ENCODE data around the gene SPSB4.

SPSB4 gene

DNA sequence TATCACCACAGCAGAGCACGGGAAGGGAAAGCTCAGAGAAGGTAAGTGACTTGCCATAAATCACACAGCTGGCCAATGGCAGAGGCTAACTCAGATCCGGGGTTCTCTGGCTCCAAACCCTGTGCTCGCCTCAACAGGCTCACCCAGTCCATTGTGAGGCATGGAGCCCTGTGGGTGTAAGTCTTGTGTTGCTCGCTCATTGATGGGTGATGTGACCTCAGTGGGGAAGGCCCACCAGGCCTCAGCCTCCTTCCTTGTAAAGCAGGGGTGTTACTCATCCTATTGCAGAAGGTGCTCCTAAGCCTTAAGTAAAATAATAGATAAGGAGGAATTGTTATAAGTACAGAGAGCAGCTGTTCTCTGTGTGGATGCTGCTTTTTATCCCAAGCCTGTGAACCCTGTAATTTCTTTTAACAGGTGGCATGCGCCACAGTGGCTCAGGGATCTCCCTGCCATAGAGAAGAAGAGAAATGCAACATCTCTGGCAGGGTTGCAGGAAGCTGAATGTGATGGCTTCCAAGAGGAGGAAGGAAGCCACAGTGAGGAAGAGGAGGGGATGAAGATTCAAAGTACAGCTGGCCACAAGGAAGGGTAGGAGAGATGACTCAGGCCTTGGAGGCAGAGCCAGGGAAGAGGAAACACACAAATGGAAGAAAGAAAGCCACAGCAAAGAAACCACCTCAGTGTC is 30.9 kb upstream of the SPSB4 start:
- H3K9me3 ChIP-seq (ENCODE audit: control insufficient read depth in 2 of 2, low read length in 2 of 2): no peaks in the 10 kb centered on the region
- H3K4me3 ChIP-seq (ENCODE audit: low read length in 2 of 2): no peak overlapping the region
- H3K36me3 ChIP-seq (ENCODE audit: control insufficient read depth in 2 of 2, insufficient read depth in 2 of 2, low read length in 2 of 2): no peaks in the 10 kb centered on the region
- no peaks in the 10 kb centered on the region for H3K27me3 ChIP-seq (ENCODE audit: control insufficient read depth in 2 of 2, insufficient read depth in 2 of 2, low read length in 2 of 2)
- H3K4me1 ChIP-seq (ENCODE audit: control insufficient read depth in 2 of 2, insufficient read depth in 2 of 2, low read length in 2 of 2): no peaks in the 10 kb centered on the region
- H3K9ac ChIP-seq (ENCODE audit: low read depth in 1 of 2, low read length in 2 of 2): no peak overlapping the region
- no peak overlapping the region for H3K27ac ChIP-seq (ENCODE audit: low read depth in 2 of 2, low read length in 2 of 2)

DNA sequence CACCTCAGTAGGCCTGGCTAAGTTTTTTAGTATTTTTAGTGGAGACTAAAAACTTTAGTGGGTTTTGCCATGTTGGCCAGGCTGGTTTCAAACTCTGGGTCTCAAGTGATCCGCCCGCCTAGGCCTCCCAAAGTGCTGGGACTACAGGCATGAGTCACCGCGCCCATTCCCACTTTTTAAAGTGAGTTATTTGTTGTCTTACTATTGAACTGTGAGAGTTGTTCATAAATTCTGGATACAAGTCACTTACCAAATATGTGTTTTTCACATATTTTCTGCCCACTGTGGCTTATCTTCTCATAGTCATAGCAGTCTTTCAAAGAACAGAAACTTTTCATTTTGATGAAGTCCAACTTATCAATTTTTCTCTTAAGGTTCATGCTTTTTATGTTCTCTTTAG is 29.9 kb upstream of the SPSB4 start:
- no peaks in the 10 kb centered on the region for H3K9me3 ChIP-seq (ENCODE audit: control insufficient read depth in 2 of 2, low read length in 2 of 2)
- H3K4me3 ChIP-seq (ENCODE audit: low read length in 2 of 2): no peak overlapping the region
- no peaks in the 10 kb centered on the region for H3K4me1 ChIP-seq (ENCODE audit: control insufficient read depth in 2 of 2, insufficient read depth in 2 of 2, low read length in 2 of 2)
- H3K27ac ChIP-seq (ENCODE audit: low read depth in 2 of 2, low read length in 2 of 2): no peak overlapping the region
- H3K9ac ChIP-seq (ENCODE audit: low read depth in 1 of 2, low read length in 2 of 2): no peak overlapping the region
- no peaks in the 10 kb centered on the region for H3K36me3 ChIP-seq (ENCODE audit: control insufficient read depth in 2 of 2, insufficient read depth in 2 of 2, low read length in 2 of 2)
- no peaks in the 10 kb centered on the region for H3K27me3 ChIP-seq (ENCODE audit: control insufficient read depth in 2 of 2, insufficient read depth in 2 of 2, low read length in 2 of 2)

DNA sequence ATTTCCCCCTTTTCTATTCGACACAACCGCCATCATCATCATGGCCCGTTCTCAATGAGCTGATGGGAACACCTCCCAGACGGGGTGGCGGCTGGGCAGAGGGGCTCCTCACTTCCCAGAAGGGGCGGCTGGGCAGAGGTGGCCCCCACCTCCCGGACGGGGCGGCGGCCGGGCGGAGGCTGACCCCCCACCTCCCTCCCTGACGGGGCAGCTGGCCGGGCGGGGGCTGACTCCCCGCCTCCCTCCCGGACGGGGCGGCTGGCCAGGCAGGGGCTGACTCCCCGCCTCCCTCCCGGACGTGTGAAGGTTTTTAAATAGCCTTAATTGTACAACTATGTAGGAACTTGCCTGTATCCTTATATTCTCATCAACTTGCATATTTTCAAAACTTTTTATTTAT is 20.9 kb upstream of the SPSB4 start:
- no peaks in the 10 kb centered on the region for H3K9me3 ChIP-seq (ENCODE audit: control insufficient read depth in 2 of 2, low read length in 2 of 2)
- no peak overlapping the region for H3K9ac ChIP-seq (ENCODE audit: low read depth in 1 of 2, low read length in 2 of 2)
- no peaks in the 10 kb centered on the region for H3K27me3 ChIP-seq (ENCODE audit: control insufficient read depth in 2 of 2, insufficient read depth in 2 of 2, low read length in 2 of 2)
- H3K36me3 ChIP-seq (ENCODE audit: control insufficient read depth in 2 of 2, insufficient read depth in 2 of 2, low read length in 2 of 2): no peaks in the 10 kb centered on the region
- H3K27ac ChIP-seq (ENCODE audit: low read depth in 2 of 2, low read length in 2 of 2): no peak overlapping the region
- H3K4me1 ChIP-seq (ENCODE audit: control insufficient read depth in 2 of 2, insufficient read depth in 2 of 2, low read length in 2 of 2): no peaks in the 10 kb centered on the region
- H3K4me3 ChIP-seq (ENCODE audit: low read length in 2 of 2): no peak overlapping the region

DNA sequence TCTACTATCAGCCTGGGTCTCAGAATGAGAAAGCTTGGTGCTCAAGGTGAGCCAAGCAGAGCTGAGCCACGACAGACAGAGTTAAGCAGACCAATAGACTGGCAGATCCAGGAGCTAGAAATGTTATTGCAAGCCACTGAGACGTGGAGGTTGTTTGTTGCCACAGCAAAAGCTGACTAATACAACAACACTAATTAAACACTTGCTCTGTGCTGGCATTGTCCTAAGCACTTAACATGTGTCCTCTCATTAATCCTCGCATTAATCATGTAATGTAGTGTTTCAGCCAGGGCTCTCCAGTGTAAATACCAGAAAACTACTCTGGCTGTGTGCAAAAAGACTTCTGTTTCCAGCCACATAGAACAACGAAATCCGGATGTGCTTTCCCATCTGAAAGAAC is 11.6 kb upstream of the SPSB4 start:
- no peak overlapping the region for H3K4me3 ChIP-seq (ENCODE audit: low read length in 2 of 2)
- no peaks in the 10 kb centered on the region for H3K36me3 ChIP-seq (ENCODE audit: control insufficient read depth in 2 of 2, insufficient read depth in 2 of 2, low read length in 2 of 2)
- no peak overlapping the region for H3K27ac ChIP-seq (ENCODE audit: low read depth in 2 of 2, low read length in 2 of 2)
- H3K9me3 ChIP-seq (ENCODE audit: control insufficient read depth in 2 of 2, low read length in 2 of 2): no peaks in the 10 kb centered on the region
- H3K27me3 ChIP-seq (ENCODE audit: control insufficient read depth in 2 of 2, insufficient read depth in 2 of 2, low read length in 2 of 2): peaks cover 0 to 4% of the 10 kb centered on the region in 2 donors
- no peak overlapping the region for H3K9ac ChIP-seq (ENCODE audit: low read depth in 1 of 2, low read length in 2 of 2)
- H3K4me1 ChIP-seq (ENCODE audit: control insufficient read depth in 2 of 2, insufficient read depth in 2 of 2, low read length in 2 of 2): no peaks in the 10 kb centered on the region

DNA sequence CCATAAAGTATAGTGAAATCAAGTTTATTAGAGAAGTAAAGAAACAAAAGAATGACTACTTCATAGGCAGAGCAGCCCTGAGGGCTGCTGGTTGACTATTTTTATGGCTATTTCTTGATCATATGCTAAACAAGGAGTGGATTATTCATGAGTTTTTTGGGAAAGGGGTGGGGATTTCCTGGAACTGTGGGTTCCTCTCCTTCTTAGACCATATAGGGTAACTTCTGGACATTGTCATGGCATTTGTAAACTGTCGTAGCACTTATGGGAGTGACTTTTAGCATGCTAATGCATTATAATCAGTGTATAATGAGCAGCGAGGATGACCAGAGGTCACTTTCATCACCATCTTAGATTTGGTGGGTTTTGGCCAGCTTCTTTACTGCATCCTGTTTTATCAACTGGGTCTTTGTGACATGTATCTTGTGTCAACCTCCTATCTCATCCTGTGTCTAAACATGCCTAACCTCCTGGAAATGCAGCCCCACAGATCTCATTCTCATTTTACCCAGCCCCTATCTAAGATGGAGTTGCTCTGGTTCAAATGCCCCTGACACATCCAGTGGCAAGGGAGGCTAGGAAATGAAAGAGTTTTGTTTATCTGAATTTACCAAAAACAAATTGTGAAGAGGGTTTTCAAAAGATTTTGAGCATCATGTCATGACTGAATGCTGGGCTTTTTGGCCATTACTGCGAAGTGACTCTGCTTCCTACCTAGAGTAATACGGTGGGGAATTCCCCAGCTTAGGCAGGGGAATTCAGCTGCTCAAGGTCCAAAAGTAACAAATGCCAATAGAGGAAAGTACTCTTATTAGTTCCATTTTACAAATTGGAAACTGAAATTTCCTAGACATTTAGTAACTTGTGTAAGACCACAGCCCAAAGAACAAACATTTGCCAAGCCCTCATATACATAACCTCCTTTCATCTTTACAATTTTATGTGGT is 6.2 kb upstream of the SPSB4 start:
- no peak overlapping the region for H3K27ac ChIP-seq (ENCODE audit: low read depth in 2 of 2, low read length in 2 of 2)
- H3K36me3 ChIP-seq (ENCODE audit: control insufficient read depth in 2 of 2, insufficient read depth in 2 of 2, low read length in 2 of 2): no peaks in the 10 kb centered on the region
- no peaks in the 10 kb centered on the region for H3K4me1 ChIP-seq (ENCODE audit: control insufficient read depth in 2 of 2, insufficient read depth in 2 of 2, low read length in 2 of 2)
- H3K9ac ChIP-seq (ENCODE audit: low read depth in 1 of 2, low read length in 2 of 2): no peak overlapping the region
- H3K9me3 ChIP-seq (ENCODE audit: control insufficient read depth in 2 of 2, low read length in 2 of 2): no peaks in the 10 kb centered on the region
- H3K4me3 ChIP-seq (ENCODE audit: low read length in 2 of 2): no peak overlapping the region
- H3K27me3 ChIP-seq (ENCODE audit: control insufficient read depth in 2 of 2, insufficient read depth in 2 of 2, low read length in 2 of 2): peaks cover 4 to 6% of the 10 kb centered on the region in 2 donors

DNA sequence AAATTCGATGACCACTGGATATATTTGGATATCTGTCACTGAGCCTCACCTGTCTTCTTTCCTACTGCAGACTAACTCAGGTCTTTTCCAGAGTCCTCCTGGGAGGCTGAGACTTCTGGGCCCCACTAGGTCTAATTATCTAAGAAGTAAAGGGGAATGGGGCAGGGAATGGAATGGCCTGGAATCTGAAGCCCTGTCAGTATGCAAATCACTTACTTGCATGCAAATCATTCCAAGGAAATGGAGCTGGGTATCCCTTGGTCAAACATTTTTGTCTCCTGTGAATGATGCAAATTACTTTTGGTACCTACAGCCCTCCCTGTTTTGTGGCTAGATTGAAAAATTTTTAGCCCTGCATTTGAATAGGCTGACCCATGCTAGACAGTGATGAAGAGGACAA is 5.3 kb upstream of the SPSB4 start:
- Histone ChIP-seq H3K36me3 (ENCODE audit: control insufficient read depth in 2 of 2, insufficient read depth in 2 of 2, low read length in 2 of 2) (no peaks in the 10 kb centered on the region), H3K4me1 (ENCODE audit: control insufficient read depth in 2 of 2, insufficient read depth in 2 of 2, low read length in 2 of 2) (no peaks in the 10 kb centered on the region), H3K27me3 (ENCODE audit: control insufficient read depth in 2 of 2, insufficient read depth in 2 of 2, low read length in 2 of 2) (peaks cover 6 to 11% of the 10 kb centered on the region in 2 donors), H3K9ac (ENCODE audit: low read depth in 1 of 2, low read length in 2 of 2) (no peak overlapping the region), H3K27ac (ENCODE audit: low read depth in 2 of 2, low read length in 2 of 2) (no peak overlapping the region), H3K9me3 (ENCODE audit: control insufficient read depth in 2 of 2, low read length in 2 of 2) (no peaks in the 10 kb centered on the region), H3K4me3 (ENCODE audit: low read length in 2 of 2) (no peak overlapping the region)

DNA sequence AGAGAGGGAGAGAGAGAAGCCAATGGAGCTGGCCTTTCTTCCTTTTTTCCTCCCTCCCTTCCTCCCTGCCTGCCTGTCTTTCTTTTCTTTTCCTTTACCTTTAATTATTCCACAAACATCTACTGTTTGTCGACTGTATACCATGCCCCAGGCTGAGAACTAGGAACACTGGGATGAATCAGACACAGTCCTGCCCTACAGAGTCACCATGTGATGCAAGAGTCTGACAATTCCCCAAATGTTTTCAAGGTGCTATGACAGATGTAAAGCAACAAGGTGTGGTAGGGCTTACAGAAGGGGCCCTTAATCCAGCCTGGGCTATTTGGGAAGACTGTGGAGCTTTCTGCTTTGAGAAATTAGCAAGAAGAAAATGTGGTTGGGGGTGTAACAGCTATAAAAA is 4.0 kb upstream of the SPSB4 start:
- H3K9ac ChIP-seq (ENCODE audit: low read depth in 1 of 2, low read length in 2 of 2): no peak overlapping the region
- H3K36me3 ChIP-seq (ENCODE audit: control insufficient read depth in 2 of 2, insufficient read depth in 2 of 2, low read length in 2 of 2): no peaks in the 10 kb centered on the region
- H3K27ac ChIP-seq (ENCODE audit: low read depth in 2 of 2, low read length in 2 of 2): no peak overlapping the region
- peaks cover 11 to 15% of the 10 kb centered on the region in 2 donors for H3K27me3 ChIP-seq (ENCODE audit: control insufficient read depth in 2 of 2, insufficient read depth in 2 of 2, low read length in 2 of 2)
- peaks cover 0 to 2% of the 10 kb centered on the region in 2 donors for H3K4me1 ChIP-seq (ENCODE audit: control insufficient read depth in 2 of 2, insufficient read depth in 2 of 2, low read length in 2 of 2)
- no peaks in the 10 kb centered on the region for H3K9me3 ChIP-seq (ENCODE audit: control insufficient read depth in 2 of 2, low read length in 2 of 2)
- no peak overlapping the region for H3K4me3 ChIP-seq (ENCODE audit: low read length in 2 of 2)

DNA sequence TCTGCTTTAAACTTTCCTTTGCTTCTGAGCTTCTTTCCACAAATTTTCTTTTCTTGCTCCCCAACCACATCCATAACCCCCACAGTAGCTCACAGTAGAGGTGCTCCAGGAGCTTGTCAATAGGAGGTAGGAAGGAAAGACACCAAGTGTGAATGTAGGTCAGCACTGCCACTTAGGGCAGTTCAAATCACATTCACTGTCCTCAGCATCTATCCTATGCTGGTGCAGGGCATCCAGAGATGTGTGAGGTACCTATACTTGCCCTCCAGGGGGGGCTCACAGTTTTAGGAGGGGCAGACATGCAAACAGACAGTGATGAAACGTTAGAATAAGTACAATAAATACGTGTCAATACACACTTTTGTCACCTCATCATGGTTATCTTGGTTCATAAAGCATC is 1.5 kb upstream of the SPSB4 start:
- peaks cover 14 to 22% of the 10 kb centered on the region in 2 donors for H3K27me3 ChIP-seq (ENCODE audit: control insufficient read depth in 2 of 2, insufficient read depth in 2 of 2, low read length in 2 of 2)

DNA sequence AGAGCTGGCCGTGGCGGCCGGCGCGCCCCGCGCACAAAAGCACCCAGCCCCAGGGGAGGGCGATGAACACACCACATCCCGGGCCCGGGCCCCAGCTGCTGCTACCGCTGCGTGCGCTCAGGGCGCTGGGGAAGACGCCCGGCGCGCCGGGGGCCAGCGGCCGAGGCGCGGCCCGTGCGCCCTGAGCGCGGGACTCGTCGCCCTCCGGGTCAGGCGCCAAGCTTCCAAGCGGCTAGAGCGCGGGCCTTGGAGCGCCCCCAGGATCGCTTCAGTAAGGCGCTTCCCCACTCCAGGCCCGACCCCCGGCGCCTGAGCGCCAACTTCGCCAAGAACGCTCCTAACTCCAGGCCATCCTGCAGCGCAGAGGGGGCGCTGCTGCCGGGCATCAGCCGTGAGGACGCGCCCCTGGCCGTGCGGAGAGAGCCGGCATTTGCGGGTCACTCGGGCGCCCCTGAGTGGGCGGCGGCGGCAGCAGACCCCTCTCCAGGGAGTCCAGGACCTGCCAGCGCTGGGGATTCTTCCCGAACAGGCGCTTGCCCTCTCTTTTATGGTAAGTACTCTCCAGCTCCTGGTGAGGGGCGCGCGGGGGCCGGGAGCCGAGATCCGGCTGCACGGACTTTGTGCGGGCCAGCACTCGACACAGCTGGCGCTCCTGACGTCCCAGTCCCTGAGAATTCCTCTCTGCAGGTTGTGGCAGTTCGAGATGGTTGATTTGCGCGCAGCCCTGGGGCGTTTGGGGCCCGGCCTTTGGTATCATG is 475 bp downstream of the SPSB4 start:
- peaks cover 14 to 22% of the 10 kb centered on the region in 2 donors for H3K27me3 ChIP-seq (ENCODE audit: control insufficient read depth in 2 of 2, insufficient read depth in 2 of 2, low read length in 2 of 2)
- H3K27ac ChIP-seq (ENCODE audit: low read depth in 2 of 2, low read length in 2 of 2): no peak overlapping the region
- H3K9ac ChIP-seq (ENCODE audit: low read depth in 1 of 2, low read length in 2 of 2): no peak overlapping the region
- H3K4me1 ChIP-seq (ENCODE audit: control insufficient read depth in 2 of 2, insufficient read depth in 2 of 2, low read length in 2 of 2): peaks cover 0 to 2% of the 10 kb centered on the region in 2 donors
- no peaks in the 10 kb centered on the region for H3K9me3 ChIP-seq (ENCODE audit: control insufficient read depth in 2 of 2, low read length in 2 of 2)
- no peak overlapping the region for H3K4me3 ChIP-seq (ENCODE audit: low read length in 2 of 2)
- no peaks in the 10 kb centered on the region for H3K36me3 ChIP-seq (ENCODE audit: control insufficient read depth in 2 of 2, insufficient read depth in 2 of 2, low read length in 2 of 2)

More for the DNA sequence above, 1.5 kb upstream of the SPSB4 start:
- no peak overlapping the region for H3K9ac ChIP-seq (ENCODE audit: low read depth in 1 of 2, low read length in 2 of 2)
- H3K4me3 ChIP-seq (ENCODE audit: low read length in 2 of 2): no peak overlapping the region
- peaks cover 0 to 2% of the 10 kb centered on the region in 2 donors for H3K4me1 ChIP-seq (ENCODE audit: control insufficient read depth in 2 of 2, insufficient read depth in 2 of 2, low read length in 2 of 2)
- no peaks in the 10 kb centered on the region for H3K9me3 ChIP-seq (ENCODE audit: control insufficient read depth in 2 of 2, low read length in 2 of 2)
- H3K27ac ChIP-seq (ENCODE audit: low read depth in 2 of 2, low read length in 2 of 2): no peak overlapping the region
- H3K36me3 ChIP-seq (ENCODE audit: control insufficient read depth in 2 of 2, insufficient read depth in 2 of 2, low read length in 2 of 2): no peaks in the 10 kb centered on the region

Data from mucosa of rectum (tissue), 2 donors.